DOHH2 (cell line): ENCODE data around the gene MAML1.

Source experiments
- H3F3A ChIP-seq: fragments of 200-600 bp; sonication (generic), shearing (Covaris generic); 2 replicates; pipeline ENCODE4 v1.6.0; 2016; ENCODE audit warnings: antibody characterized with exemption, mild to moderate bottlenecking; ENCODE audit not compliant: control insufficient read depth, insufficient read depth
- H3K27ac ChIP-seq: fragments of 200-600 bp; sonication (generic); 2 replicates; pipeline ENCODE4 v1.5.1; 2014; ENCODE audit warnings: low read depth, mild to moderate bottlenecking, low read length, moderate library complexity
- H3K27me3 ChIP-seq: fragments of 200-600 bp; sonication (generic); 2 replicates; pipeline ENCODE4 v1.6.1; 2014; ENCODE audit warnings: mild to moderate bottlenecking, low read length, mixed read lengths; ENCODE audit not compliant: control insufficient read depth
- H3K36me3 ChIP-seq: fragments of 200-600 bp; sonication (generic); 2 replicates; pipeline ENCODE4 v1.6.1; 2014; ENCODE audit warnings: mild to moderate bottlenecking, low read length, moderate library complexity, mixed read lengths; ENCODE audit not compliant: control insufficient read depth
- H3K4me1 ChIP-seq: fragments of 200-600 bp; sonication (generic); 2 replicates; pipeline ENCODE4 v1.6.1; 2014; ENCODE audit warnings: mild to moderate bottlenecking, low read length, mixed read lengths; ENCODE audit not compliant: control insufficient read depth
- H3K4me2 ChIP-seq: fragments of 200-600 bp; sonication (generic); 2 replicates; pipeline ENCODE4 v1.6.0; 2014; ENCODE audit warnings: mild to moderate bottlenecking, low read length, moderate library complexity
- H3K4me3 ChIP-seq: fragments of 200-600 bp; sonication (generic); 2 replicates; pipeline ENCODE4 v1.5.1; 2014; ENCODE audit warnings: mild to moderate bottlenecking, low read length, mixed read lengths
- H3K79me2 ChIP-seq: fragments of 200-600 bp; sonication (generic); 2 replicates; pipeline ENCODE4 v1.6.1; 2014; ENCODE audit warnings: mild to moderate bottlenecking, low read length, mixed read lengths; ENCODE audit not compliant: control insufficient read depth
- H3K9me2 ChIP-seq: fragments of 200-600 bp; sonication (generic); replicated peaks from 2 replicates; pipeline ENCODE4 v1.6.1; 2014; ENCODE audit warnings: mild to moderate bottlenecking, low read length, mixed read lengths; ENCODE audit not compliant: control insufficient read depth
- H3K9me3 ChIP-seq: fragments of 200-600 bp; sonication (generic); 2 replicates; pipeline ENCODE4 v1.6.1; 2014; ENCODE audit warnings: antibody characterized with exemption, low read length, mixed read lengths; ENCODE audit not compliant: control insufficient read depth, insufficient read depth
- H4K20me1 ChIP-seq: fragments of 200-600 bp; sonication (generic); 2 replicates; pipeline ENCODE4 v1.6.0; 2014; ENCODE audit warnings: low read depth, mild to moderate bottlenecking, antibody characterized with exemption, low read length, moderate library complexity; ENCODE audit not compliant: control insufficient read depth, insufficient read depth
- CTCF ChIP-seq: fragments of 200-600 bp; sonication (generic); IDR thresholded peaks from one replicate; pipeline ENCODE4 v1.5.1; 2014; ENCODE audit warnings: antibody characterized with exemption, mild to moderate bottlenecking, low read depth, low read length; ENCODE audit not compliant: poor library complexity, severe bottlenecking
- EZH2phosphoT487 ChIP-seq: fragments of 200-600 bp; sonication (generic); IDR thresholded peaks from 2 replicates; pipeline ENCODE4 v1.6.1; 2017; ENCODE audit warnings: borderline replicate concordance, mild to moderate bottlenecking, antibody characterized with exemption, low read length, moderate library complexity, mixed read lengths

Gene MAML1

GRCh38 chr5:179769271-179769670 lies 36.6 kb downstream of the MAML1 start:
- Histone ChIP-seq H3K27ac (no peak overlapping the region), H3K27me3 (no peaks in the 10 kb centered on the region), H4K20me1 (no peaks in the 10 kb centered on the region), H3K4me3 (no peak overlapping the region), H3K4me2 (no peak overlapping the region), H3K79me2 (peaks cover 43% of the 10 kb centered on the region), H3K9me3 (no peaks in the 10 kb centered on the region), H3K9me2 (no peaks in the 10 kb centered on the region), H3K36me3 (peaks cover 87% of the 10 kb centered on the region), H3F3A (no peaks in the 10 kb centered on the region), H3K4me1 (no peaks in the 10 kb centered on the region)
- TF ChIP-seq EZH2phosphoT487 (no peak), CTCF (no peak)

GRCh38 chr5:179769796-179770195 lies 37.2 kb downstream of the MAML1 start:
- no peaks in the 10 kb centered on the region for H4K20me1 ChIP-seq

GRCh38 chr5:179771311-179771895 lies 38.8 kb downstream of the MAML1 start:
- H3K9me2 ChIP-seq: no peaks in the 10 kb centered on the region
- no peak overlapping the region for H3K27ac ChIP-seq
- no peak overlapping the region for H3K4me3 ChIP-seq

More at GRCh38 chr5:179769796-179770195, 37.2 kb downstream of the MAML1 start:
- Histone ChIP-seq H3K36me3 (peaks cover 93% of the 10 kb centered on the region), H3K27ac (no peak overlapping the region), H3K27me3 (no peaks in the 10 kb centered on the region), H3K9me2 (no peaks in the 10 kb centered on the region), H3K9me3 (no peaks in the 10 kb centered on the region), H3K4me2 (no peak overlapping the region), H3F3A (no peaks in the 10 kb centered on the region), H3K4me1 (no peaks in the 10 kb centered on the region), H3K79me2 (peaks cover 39% of the 10 kb centered on the region), H3K4me3 (no peak overlapping the region)
- TF ChIP-seq EZH2phosphoT487: no peak
- no peak for TF ChIP-seq CTCF

More at GRCh38 chr5:179771311-179771895, 38.8 kb downstream of the MAML1 start:
- no peaks in the 10 kb centered on the region for H3F3A ChIP-seq
- no peak for TF ChIP-seq CTCF
- TF ChIP-seq EZH2phosphoT487: no peak
- H4K20me1 ChIP-seq: no peaks in the 10 kb centered on the region
- no peak overlapping the region for H3K4me2 ChIP-seq
- no peaks in the 10 kb centered on the region for H3K9me3 ChIP-seq
- no peaks in the 10 kb centered on the region for H3K4me1 ChIP-seq
- H3K79me2 ChIP-seq: peaks cover 23% of the 10 kb centered on the region
- no peaks in the 10 kb centered on the region for H3K27me3 ChIP-seq
- peaks cover 93% of the 10 kb centered on the region for H3K36me3 ChIP-seq
